ENCODE measurements around the gene IL1F10. TPM values are rescaled to one million over a fixed set of nuclear protein-coding genes. Genes with fewer than 3 reads are reported as not detected.

Gene IL1F10
- total RNA-seq, 2 experiments from 2014 or later = not detected

DNA sequence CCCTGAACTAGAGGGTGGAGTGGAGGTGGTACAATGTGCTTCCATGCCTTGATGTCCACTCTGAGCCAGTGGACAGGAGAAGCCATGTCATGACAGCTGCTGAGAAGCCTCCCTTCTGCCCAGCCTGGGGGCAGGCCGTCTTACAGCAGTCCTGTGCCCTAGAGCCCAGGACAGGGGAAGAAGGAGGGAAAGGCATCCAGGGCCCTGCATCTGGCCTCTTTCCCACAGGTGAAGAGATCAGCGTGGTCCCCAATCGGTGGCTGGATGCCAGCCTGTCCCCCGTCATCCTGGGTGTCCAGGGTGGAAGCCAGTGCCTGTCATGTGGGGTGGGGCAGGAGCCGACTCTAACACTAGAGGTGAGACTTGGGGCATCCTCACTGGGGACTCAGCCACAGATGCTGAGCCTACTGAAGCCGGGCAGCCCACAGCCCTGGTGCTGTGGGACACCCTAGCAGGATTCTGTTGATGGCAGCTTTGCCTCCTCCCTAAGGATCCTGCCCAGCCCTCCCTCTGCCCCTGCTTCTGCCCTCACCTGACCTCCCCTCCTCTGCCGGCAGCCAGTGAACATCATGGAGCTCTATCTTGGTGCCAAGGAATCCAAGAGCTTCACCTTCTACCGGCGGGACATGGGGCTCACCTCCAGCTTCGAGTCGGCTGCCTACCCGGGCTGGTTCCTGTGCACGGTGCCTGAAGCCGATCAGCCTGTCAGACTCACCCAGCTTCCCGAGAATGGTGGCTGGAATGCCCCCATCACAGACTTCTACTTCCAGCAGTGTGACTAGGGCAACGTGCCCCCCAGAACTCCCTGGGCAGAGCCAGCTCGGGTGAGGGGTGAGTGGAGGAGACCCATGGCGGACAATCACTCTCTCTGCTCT lies 5.6 kb upstream of the IL1F10 start:
- Mint-ChIP-seq H3K27me3 (peaks cover 15% of the 10 kb centered on the region), H3K4me1 (no peaks in the 10 kb centered on the region), H3K4me3 (no peak overlapping the region), H3K36me3 (ENCODE audit: low read depth) (no peaks in the 10 kb centered on the region), H3K9me3 (no peaks in the 10 kb centered on the region), H3K27ac (no peak overlapping the region)
- CTCF ChIA-PET = interaction anchor here (0.6 kb wide), 1 partner anchor 165 kb away, joined by 3 read pairs; no protein-coding TSS in a partner anchor
- no peak for DNase-seq
- POLR2A ChIA-PET = no interaction called here

DNA sequence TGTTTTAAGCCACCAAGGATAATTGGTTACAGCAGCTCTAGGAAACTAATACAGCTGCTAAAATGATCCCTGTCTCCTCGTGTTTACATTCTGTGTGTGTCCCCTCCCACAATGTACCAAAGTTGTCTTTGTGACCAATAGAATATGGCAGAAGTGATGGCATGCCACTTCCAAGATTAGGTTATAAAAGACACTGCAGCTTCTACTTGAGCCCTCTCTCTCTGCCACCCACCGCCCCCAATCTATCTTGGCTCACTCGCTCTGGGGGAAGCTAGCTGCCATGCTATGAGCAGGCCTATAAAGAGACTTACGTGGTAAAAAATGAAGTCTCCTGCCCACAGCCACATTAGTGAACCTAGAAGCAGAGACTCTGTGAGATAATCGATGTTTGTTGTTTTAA lies 3.5 kb upstream of the IL1F10 start:
- H3K9me3 Mint-ChIP-seq = no peaks in the 10 kb centered on the region
- peaks cover 17% of the 10 kb centered on the region for H3K27me3 Mint-ChIP-seq
- H3K36me3 Mint-ChIP-seq (ENCODE audit: low read depth) = no peaks in the 10 kb centered on the region
- ChIA-PET POLR2A (no interaction called here), CTCF (no interaction called here)
- no peak for DNase-seq
- H3K27ac Mint-ChIP-seq = no peak overlapping the region
- no peaks in the 10 kb centered on the region for H3K4me1 Mint-ChIP-seq
- H3K4me3 Mint-ChIP-seq = no peak overlapping the region

DNA sequence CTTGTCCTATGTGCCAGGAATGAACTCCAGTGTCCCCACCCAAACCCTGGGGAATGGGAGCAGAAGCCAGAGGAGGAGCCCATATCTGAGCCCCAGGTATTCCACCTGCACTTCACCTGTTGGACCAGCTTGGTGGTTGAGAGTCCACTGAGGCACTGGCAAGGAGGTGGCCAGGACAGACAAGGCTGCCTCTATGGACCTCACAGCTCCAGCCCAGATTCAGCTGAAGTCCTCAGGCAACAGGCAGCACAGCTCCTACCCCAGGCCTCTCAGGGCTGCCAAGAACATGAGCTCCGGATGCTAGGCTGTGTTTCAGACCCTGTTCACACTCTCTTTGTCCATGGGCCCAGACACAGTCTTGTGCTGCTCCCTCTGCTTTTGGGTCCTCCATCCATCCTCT lies 2.9 kb upstream of the IL1F10 start:
- no peaks in the 10 kb centered on the region for H3K9me3 Mint-ChIP-seq
- H3K36me3 Mint-ChIP-seq (ENCODE audit: low read depth) = no peaks in the 10 kb centered on the region
- H3K27me3 Mint-ChIP-seq = peaks cover 22% of the 10 kb centered on the region
- no peak overlapping the region for H3K27ac Mint-ChIP-seq
- no peak for DNase-seq
- H3K4me3 Mint-ChIP-seq = no peak overlapping the region
- CTCF ChIA-PET = no interaction called here
- POLR2A ChIA-PET = no interaction called here
- H3K4me1 Mint-ChIP-seq = no peaks in the 10 kb centered on the region

DNA sequence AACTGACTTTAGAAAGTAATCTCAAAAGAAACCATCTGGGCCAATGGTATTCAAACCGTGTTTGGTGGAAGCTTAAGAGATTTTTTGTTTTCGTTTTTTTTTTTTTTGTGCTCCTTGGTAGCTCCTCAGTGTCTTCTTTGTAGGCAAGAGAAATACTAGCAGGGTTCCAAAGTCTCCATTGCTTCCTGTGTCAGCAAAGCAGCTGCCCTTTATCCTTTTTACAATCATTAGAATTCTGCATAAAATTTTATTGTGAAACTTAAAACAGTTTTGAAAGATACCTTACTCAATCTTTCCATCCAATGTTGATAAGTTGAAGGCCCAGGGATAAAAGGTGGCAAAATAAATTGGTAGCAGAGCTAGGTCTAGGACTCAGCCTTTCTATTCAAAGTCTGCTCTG lies 479 bp downstream of the IL1F10 start:
- H3K4me3 Mint-ChIP-seq = no peak overlapping the region
- DNase-seq = no peak
- H3K27ac Mint-ChIP-seq = no peak overlapping the region
- H3K36me3 Mint-ChIP-seq (ENCODE audit: low read depth) = no peaks in the 10 kb centered on the region
- H3K9me3 Mint-ChIP-seq = no peaks in the 10 kb centered on the region
- H3K4me1 Mint-ChIP-seq = no peaks in the 10 kb centered on the region
- ChIA-PET CTCF (interaction anchor here (1.9 kb wide), 1 partner anchor 12 kb away, joined by 10 read pairs; no protein-coding TSS in a partner anchor), POLR2A (no interaction called here)
- H3K27me3 Mint-ChIP-seq = peaks cover 18% of the 10 kb centered on the region

DNA sequence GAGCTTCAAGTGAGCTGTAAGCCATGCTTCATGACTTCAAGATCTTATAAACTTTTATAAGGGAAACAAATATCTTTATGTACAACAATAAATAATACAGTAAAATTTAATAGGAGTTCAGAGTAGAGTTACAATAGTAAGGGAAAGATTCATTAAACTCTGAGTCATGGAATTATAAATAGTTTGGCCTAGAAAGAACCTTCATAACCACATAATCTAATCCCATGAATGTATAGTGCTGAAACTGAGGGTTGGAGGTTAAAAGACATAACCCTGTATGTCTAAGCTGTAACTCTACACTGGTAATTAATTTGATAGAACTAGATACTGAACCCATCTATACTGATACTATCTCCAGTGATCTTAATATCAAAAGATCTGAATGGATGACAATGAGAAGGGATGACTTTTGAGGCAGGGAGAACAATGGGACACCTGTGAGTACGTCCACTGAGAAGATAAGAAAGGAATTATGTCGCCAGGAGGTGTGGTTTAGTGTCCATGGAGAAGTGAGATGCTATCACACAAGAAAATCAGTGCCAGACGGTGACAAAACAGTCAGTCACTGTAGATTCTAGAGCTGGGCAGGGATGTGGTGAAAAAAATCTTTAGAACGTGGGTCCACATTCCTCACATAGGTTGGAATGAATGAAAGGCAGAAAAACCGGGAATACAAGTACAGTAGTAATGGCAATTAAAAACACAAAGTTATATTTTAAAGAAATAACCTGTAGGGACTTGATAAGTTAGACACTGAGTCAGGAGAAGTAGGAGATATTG lies 1.1 kb downstream of the IL1F10 start:
- Mint-ChIP-seq H3K36me3 (ENCODE audit: low read depth) (no peaks in the 10 kb centered on the region), H3K9me3 (no peaks in the 10 kb centered on the region), H3K27me3 (peaks cover 16% of the 10 kb centered on the region), H3K4me1 (no peaks in the 10 kb centered on the region), H3K27ac (no peak overlapping the region), H3K4me3 (no peak overlapping the region)
- ChIA-PET CTCF (interaction anchor here (1.9 kb wide), 1 partner anchor 11 kb away, joined by 10 read pairs; no protein-coding TSS in a partner anchor), POLR2A (no interaction called here)
- no peak for DNase-seq

DNA sequence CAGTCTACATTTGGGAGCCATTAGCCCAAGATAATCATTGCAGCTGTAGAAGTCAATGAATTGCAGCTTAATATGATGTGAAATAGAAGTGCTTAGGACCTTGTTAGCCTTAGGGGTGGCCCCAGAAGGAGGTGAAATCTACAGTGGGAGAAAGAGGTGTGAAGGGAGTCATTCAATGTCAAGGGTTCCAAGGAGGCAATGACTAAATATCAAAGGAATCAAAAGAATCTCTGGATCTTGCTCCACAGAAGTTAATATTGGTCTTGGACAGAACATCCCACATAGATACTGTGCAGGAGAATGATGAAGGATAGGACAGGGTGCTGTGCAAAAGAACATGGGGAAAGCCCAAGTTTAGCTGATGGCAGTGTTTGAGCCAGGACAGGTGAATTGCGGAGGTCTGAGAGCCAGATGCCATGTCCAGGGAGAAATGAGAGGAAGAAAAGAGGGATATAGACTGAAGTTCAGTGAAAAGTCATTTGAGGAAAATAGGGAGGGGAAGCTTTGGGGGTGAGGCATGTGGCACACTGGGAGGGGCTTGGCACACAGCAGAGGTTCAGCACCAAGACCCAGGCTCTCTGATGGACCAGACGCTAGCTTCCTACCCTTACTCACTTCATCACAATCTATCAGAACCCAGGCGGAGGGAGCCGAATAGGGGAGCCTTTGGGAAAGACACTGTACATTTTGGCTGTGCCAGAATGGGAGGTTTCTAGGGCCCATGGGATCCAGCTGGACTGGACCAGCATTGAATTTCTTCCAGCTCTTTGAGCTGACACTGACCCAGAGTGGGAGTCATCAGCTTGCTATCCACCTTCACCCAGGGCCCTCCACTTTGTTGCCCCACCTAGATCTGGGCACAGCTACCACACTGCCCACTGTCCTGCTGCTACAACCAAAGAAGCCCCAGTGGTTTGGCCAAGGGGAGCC lies 2.2 kb downstream of the IL1F10 start:
- POLR2A ChIA-PET = no interaction called here
- no peak for DNase-seq
- Mint-ChIP-seq H3K27ac (no peak overlapping the region), H3K36me3 (ENCODE audit: low read depth) (no peaks in the 10 kb centered on the region), H3K4me1 (peaks cover 2% of the 10 kb centered on the region), H3K27me3 (peaks cover 16% of the 10 kb centered on the region), H3K4me3 (no peak overlapping the region), H3K9me3 (no peaks in the 10 kb centered on the region)
- CTCF ChIA-PET = interaction anchor here (0.9 to 1.9 kb wide), 2 partner anchors 10 to 69 kb away, joined by 5 to 10 read pairs; no protein-coding TSS in a partner anchor

DNA sequence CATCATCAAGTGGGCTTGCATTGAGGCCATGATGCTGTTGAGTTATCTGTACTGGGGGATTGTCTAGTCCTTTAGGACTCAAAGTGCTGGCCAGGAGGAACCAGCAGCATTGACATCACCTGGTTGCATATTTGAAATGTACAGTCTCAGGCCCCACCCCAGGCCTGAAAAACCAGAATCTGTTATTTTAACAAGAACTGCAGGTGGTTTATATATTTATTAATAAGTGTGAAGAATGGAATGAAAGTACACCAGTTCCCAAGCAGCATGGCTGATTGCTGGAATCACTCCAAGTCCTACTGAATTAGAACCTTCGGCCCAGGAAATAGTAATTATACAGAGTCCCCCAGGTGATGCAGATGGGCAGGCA lies 2.8 kb downstream of the IL1F10 start:
- Mint-ChIP-seq H3K27me3 (peaks cover 16% of the 10 kb centered on the region), H3K4me1 (peaks cover 4% of the 10 kb centered on the region), H3K36me3 (ENCODE audit: low read depth) (no peaks in the 10 kb centered on the region), H3K4me3 (no peak overlapping the region), H3K9me3 (no peaks in the 10 kb centered on the region), H3K27ac (no peak overlapping the region)
- no peak for DNase-seq
- ChIA-PET POLR2A (no interaction called here), CTCF (interaction anchor here (2.2 kb wide), 1 partner anchor 10 kb away, joined by 7 read pairs; no protein-coding TSS in a partner anchor)

DNA sequence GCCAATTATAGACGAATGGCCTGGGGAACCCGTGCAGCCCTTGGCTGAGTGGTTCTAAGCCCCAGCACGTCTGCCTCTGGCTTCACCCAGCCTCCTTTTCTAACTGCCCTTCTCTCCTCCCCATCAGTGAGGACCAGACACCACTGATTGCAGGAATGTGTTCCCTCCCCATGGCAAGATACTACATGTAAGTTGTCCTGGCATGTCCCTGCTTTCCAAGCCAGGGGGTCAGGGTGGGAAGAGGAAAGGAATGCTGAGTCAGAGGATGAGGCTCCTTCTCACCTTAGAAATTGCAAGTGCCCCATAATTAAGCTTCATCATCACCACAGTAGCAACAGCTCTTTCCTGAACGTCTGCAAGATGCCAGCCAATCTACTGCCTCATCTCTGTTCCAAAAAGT lies 4.8 kb downstream of the IL1F10 start:
- ChIA-PET CTCF (interaction anchor here (0.5 to 2.2 kb wide), 2 partner anchors 8 to 160 kb away, joined by 4 to 7 read pairs; no protein-coding TSS in a partner anchor), POLR2A (no interaction called here)
- no peaks in the 10 kb centered on the region for H3K36me3 Mint-ChIP-seq (ENCODE audit: low read depth)

DNA sequence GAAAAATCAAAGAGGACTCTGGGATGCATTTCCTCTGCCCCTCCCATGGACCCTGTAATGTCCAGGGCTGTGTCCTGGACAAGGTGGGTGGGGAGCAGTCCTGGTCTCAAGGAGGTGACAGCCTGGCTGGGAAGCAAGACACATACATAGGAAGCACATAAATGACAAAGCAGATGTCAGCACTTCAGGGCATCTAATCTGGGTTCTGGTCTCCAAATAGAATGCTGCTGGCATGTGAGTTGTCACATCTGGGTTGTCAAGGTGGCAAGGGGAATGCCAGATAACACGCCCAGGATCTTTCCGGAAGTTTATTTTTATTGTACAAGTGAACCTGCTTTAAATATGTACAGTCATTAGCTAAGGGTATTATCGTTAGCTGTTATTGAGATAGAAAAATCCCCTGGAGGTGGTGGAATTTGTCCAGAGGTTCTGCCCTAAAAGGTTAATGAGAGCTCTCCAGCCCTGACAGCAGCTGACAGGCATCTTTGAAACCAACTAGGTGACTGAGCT lies 5.6 kb downstream of the IL1F10 start:
- no peak for DNase-seq
- POLR2A ChIA-PET = no interaction called here
- H3K4me3 Mint-ChIP-seq = no peak overlapping the region
- peaks cover 16% of the 10 kb centered on the region for H3K27me3 Mint-ChIP-seq
- H3K9me3 Mint-ChIP-seq = no peaks in the 10 kb centered on the region
- H3K27ac Mint-ChIP-seq = no peak overlapping the region
- H3K4me1 Mint-ChIP-seq = peaks cover 4% of the 10 kb centered on the region
- CTCF ChIA-PET = interaction anchor here (0.6 kb wide), 1 partner anchor 253 kb away, joined by 5 read pairs; no protein-coding TSS in a partner anchor
- H3K36me3 Mint-ChIP-seq (ENCODE audit: low read depth) = no peaks in the 10 kb centered on the region

More for the DNA sequence above, 4.8 kb downstream of the IL1F10 start:
- peaks cover 18% of the 10 kb centered on the region for H3K27me3 Mint-ChIP-seq
- H3K4me3 Mint-ChIP-seq = no peak overlapping the region
- no peak overlapping the region for H3K27ac Mint-ChIP-seq
- peaks cover 4% of the 10 kb centered on the region for H3K4me1 Mint-ChIP-seq
- DNase-seq = no peak
- no peaks in the 10 kb centered on the region for H3K9me3 Mint-ChIP-seq

DNA sequence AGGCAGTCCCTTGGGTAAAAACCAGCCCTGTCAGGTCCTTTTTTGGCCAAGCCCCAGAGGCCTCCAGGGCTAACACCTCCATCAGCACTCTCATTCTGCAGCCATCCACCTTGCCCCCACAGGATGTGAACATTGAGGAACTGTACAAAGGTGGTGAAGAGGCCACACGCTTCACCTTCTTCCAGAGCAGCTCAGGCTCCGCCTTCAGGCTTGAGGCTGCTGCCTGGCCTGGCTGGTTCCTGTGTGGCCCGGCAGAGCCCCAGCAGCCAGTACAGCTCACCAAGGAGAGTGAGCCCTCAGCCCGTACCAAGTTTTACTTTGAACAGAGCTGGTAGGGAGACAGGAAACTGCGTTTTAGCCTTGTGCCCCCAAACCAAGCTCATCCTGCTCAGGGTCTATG lies 7.3 kb downstream of the IL1F10 start:
- no peak overlapping the region for H3K4me3 Mint-ChIP-seq
- ChIA-PET CTCF (no interaction called here), POLR2A (no interaction called here)
- H3K4me1 Mint-ChIP-seq = peaks cover 4% of the 10 kb centered on the region
- H3K27me3 Mint-ChIP-seq = peaks cover 6% of the 10 kb centered on the region
- no peak overlapping the region for H3K27ac Mint-ChIP-seq
- no peaks in the 10 kb centered on the region for H3K9me3 Mint-ChIP-seq
- H3K36me3 Mint-ChIP-seq (ENCODE audit: low read depth) = no peaks in the 10 kb centered on the region
- DNase-seq = no peak

DNA sequence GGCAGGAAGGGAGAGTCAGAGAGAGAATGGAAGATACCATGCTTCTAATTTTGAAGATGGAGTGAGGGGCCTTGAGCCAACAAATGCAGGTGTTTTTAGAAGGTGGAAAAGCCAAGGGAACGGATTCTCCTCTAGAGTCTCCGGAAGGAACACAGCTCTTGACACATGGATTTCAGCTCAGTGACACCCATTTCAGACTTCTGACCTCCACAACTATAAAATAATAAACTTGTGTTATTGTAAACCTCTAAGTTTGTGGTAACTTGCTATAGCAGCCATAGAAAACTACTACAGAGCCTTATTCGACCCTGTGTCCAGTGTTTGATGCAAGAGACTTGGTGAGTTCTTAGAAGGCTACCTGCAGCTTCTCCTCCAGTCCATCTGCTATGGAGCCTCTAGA lies 7.8 kb downstream of the IL1F10 start:
- no peak overlapping the region for H3K27ac Mint-ChIP-seq
- DNase-seq = no peak
- CTCF ChIA-PET = interaction anchor here (1.0 to 1.7 kb wide), 2 partner anchors 58 to 63 kb away, joined by 4 read pairs; no protein-coding TSS in a partner anchor
- no peak overlapping the region for H3K4me3 Mint-ChIP-seq
- POLR2A ChIA-PET = no interaction called here
- H3K27me3 Mint-ChIP-seq = peaks cover 6% of the 10 kb centered on the region
- H3K4me1 Mint-ChIP-seq = peaks cover 4% of the 10 kb centered on the region
- H3K36me3 Mint-ChIP-seq (ENCODE audit: low read depth) = no peaks in the 10 kb centered on the region
- no peaks in the 10 kb centered on the region for H3K9me3 Mint-ChIP-seq

DNA sequence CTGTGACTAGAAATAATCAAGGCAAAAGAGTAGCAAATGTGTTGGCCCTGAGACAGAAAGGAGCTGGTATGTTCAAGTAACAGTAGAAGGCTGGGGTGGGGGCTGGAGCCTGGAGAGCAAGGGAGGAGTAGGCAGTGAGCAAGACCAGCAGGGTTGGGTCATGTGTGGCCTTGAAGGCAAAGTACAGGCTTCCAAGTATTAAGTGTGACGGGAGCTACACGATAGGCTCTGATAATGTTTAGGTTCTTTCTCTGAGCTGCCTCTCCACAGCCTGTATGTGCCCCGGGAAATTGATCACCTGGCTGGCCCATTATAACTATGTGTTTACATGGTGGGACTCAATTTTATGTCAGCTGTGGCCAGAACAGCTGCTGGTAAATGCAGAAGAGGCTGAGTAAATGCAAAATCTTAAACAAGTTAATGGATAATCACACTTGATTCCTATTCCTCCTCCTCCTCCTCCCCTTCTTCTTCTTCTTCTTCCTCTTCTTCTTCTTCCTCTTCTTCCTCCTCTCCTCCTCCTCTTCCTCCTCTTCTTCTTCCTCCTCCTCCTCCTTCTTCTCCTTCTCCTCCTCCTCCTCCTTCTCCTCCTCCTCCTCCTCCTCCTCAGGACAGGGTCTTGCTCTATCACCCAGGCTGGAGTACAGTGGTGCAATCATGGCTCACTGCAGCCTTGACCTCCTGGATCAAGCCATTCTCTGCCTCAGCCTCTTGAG lies 9.3 kb downstream of the IL1F10 start:
- ChIA-PET POLR2A (no interaction called here), CTCF (interaction anchor here (0.6 to 3.4 kb wide), 4 partner anchors 56 to 518 kb away, joined by 3 to 22 read pairs (median 4); no protein-coding TSS in a partner anchor)
- Mint-ChIP-seq H3K36me3 (ENCODE audit: low read depth) (no peaks in the 10 kb centered on the region), H3K27ac (no peak overlapping the region), H3K4me1 (peaks cover 4% of the 10 kb centered on the region), H3K4me3 (no peak overlapping the region), H3K9me3 (no peaks in the 10 kb centered on the region), H3K27me3 (peaks cover 11% of the 10 kb centered on the region)
- DNase-seq = no peak
